Stomach smooth muscle (tissue), 2 donors: Measurements from ENCODE around the gene RMC1.
A peak's percentile ranks its signal among the peaks of the same experiment; 100 is the strongest.

Experiments
- H3K27ac ChIP-seq: one replicate; pipeline ENCODE4 v1.7.0; 2013; ENCODE audit warnings: mild to moderate bottlenecking, low read length, inconsistent platforms
- H3K27me3 ChIP-seq, 2 donors: one replicate each; pipeline ENCODE4 v1.7.0; 2013; ENCODE audit warnings: low read length in 2 of 2; ENCODE audit not compliant: insufficient read depth in 2 of 2, control insufficient read depth in 1 of 2
- H3K36me3 ChIP-seq, 2 donors: one replicate each; pipeline ENCODE4 v1.7.0; 2013; ENCODE audit warnings: low read length in 2 of 2; ENCODE audit not compliant: control insufficient read depth in 2 of 2, insufficient read depth in 2 of 2
- H3K4me1 ChIP-seq: one replicate; pipeline ENCODE4 v1.7.0; 2013; ENCODE audit warnings: low read length; ENCODE audit not compliant: control insufficient read depth, insufficient read depth
- H3K4me3 ChIP-seq, 2 donors: one replicate each; pipeline ENCODE4 v1.7.0; 2013; ENCODE audit warnings: low read length in 2 of 2
- H3K9ac ChIP-seq, 2 donors: one replicate each; pipeline ENCODE4 v1.7.0; 2013; ENCODE audit warnings: low read length in 2 of 2, mild to moderate bottlenecking in 1 of 2
- H3K9me3 ChIP-seq, 2 donors: one replicate each; pipeline ENCODE4 v1.7.0; 2013; ENCODE audit warnings: low read length in 2 of 2; ENCODE audit not compliant: control insufficient read depth in 2 of 2
- donor health status: healthy.
- donor health status: Pancreatic carcinoma.

Gene RMC1

GRCh38 chr18:23503038-23503962 lies at the start of gene RMC1:
Gene RMC1 (plus strand): TSS chr18:23503511. CDS start chr18:23503619, 108 bp downstream.
- peak within 1 kb of the TSS; percentile 75 to 90 for H3K4me3 ChIP-seq
- H3K27ac ChIP-seq: peak within 1 kb of the TSS; percentile 82
- H3K9ac ChIP-seq: peak within 1 kb of the TSS; percentile 84 to 88
- H3K36me3 ChIP-seq: peaks cover 4 to 5% of the 10 kb centered on the region in 2 donors
- peaks cover 19% of the 10 kb centered on the region for H3K4me1 ChIP-seq
- H3K9me3 ChIP-seq: no peaks in the 10 kb centered on the region
- H3K27me3 ChIP-seq: no peaks in the 10 kb centered on the region

- no peaks in the 10 kb centered on the region for H3K36me3 ChIP-seq
- H3K9me3 ChIP-seq: no peaks in the 10 kb centered on the region
- peaks cover 6% of the 10 kb centered on the region for H3K4me1 ChIP-seq
- peak overlapping the region; percentile 89 for H3K27ac ChIP-seq
- peak overlapping the region; percentile 97 to 99 for H3K4me3 ChIP-seq
- peak overlapping the region; percentile 95 to 97 for H3K9ac ChIP-seq
- no peaks in the 10 kb centered on the region for H3K27me3 ChIP-seq
These were observed 49.6 kb upstream of the RMC1 start for GRCh38 chr18:23453680-23454058.

DNA sequence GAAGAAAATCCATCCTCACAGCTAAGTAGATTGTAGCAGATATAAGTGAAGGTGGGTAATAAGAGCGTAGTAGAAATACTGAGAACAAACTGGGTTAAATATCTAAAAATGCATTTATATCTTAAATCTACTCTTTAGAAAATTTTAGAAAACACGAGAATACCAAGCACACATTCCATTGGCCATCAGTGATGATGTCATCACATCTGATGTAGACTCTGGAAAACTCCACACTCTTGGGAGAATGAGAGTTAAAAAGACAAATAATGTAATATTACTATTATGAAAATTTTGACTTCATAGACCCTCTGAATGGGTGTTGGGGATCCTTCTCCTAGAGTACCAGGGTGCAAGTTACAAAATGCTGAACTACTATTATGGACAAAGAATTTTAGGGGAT lies 46.5 kb upstream of the RMC1 start:
- H3K27ac ChIP-seq: no peak overlapping the region
- peaks cover 9% of the 10 kb centered on the region for H3K4me1 ChIP-seq
- H3K4me3 ChIP-seq: no peak overlapping the region
- H3K9me3 ChIP-seq: no peaks in the 10 kb centered on the region
- no peak overlapping the region for H3K9ac ChIP-seq
- H3K36me3 ChIP-seq: no peaks in the 10 kb centered on the region
- H3K27me3 ChIP-seq: no peaks in the 10 kb centered on the region

GRCh38 chr18:23458830-23459529 lies 44.3 kb upstream of the RMC1 start:
- H3K9me3 ChIP-seq: no peaks in the 10 kb centered on the region
- H3K27me3 ChIP-seq: no peaks in the 10 kb centered on the region
- H3K36me3 ChIP-seq: peaks cover 3 to 5% of the 10 kb centered on the region in 2 donors
- H3K27ac ChIP-seq: no peak overlapping the region
- peaks cover 9% of the 10 kb centered on the region for H3K4me1 ChIP-seq
- no peak overlapping the region for H3K9ac ChIP-seq
- no peak overlapping the region for H3K4me3 ChIP-seq

DNA sequence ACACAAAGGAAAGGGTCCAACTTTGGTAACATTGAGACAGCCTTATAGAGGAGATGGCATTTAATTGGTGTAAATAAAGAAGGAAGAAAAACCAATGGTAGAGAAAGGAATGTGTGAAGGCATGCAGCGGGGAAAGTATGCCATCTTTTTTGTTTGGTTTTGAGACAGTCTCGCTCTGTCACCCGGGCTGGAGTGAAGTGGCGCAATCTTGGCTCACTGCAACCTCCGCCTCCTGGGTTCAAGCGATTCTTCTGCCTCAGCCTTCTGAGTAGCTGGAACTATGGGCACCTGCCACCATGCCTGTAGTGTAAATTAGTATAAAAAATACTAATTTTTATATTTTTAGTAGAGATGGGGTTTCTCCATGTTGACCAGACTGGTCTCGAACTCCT lies 43.8 kb upstream of the RMC1 start:
- Histone ChIP-seq H3K4me1 (peaks cover 9% of the 10 kb centered on the region), H3K9me3 (no peaks in the 10 kb centered on the region), H3K9ac (no peak overlapping the region), H3K27ac (no peak overlapping the region), H3K4me3 (no peak overlapping the region), H3K27me3 (no peaks in the 10 kb centered on the region), H3K36me3 (peaks cover 3 to 7% of the 10 kb centered on the region in 2 donors)

DNA sequence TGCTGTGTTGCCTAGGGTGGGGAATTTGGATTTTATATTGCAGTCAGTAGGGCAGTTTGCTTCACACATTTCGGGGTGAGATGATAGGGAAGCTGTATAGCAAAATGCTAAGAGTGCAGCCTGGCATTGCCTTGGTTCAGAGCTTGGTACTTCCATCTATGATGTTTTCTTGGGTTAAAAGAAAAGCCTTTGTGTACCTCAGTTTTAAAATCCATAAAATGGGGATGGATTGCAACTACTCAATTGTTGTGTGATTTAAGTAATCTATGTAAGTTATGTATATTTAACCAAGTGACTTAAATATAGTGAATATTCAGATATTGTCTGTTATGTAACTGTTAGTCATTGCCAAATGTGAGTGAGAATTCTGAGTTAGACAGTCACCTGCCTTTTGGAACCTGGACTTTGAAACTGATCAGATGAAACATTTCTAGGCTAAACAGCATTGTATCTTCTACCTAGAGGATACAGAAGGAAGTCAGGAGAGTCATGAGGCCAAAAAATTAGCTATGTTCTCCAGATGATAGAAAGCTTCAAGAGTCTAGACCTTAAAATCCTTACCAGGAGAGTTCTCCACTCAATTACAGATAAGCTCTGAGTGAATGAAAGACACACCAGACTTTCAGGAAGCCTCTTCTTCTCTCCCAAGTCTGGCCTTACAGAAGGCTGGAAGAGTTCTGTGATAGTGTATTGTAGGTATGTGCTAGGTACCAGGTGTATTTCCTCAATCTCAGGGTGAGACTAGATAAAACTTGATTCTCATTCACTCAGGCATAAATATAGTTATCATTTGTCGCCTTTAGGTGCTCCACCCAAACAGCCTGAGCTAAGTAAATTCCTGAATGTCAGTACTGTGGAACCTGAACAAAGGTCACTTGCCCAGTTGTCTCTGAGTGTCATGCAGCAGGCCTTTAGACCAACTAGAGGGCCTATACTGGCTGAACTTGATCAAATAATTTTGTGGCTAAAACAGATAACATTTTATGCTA lies 42.7 kb upstream of the RMC1 start:
- Histone ChIP-seq H3K9ac (no peak overlapping the region), H3K27me3 (no peaks in the 10 kb centered on the region), H3K4me1 (peaks cover 9% of the 10 kb centered on the region), H3K4me3 (no peak overlapping the region), H3K36me3 (peaks cover 4 to 11% of the 10 kb centered on the region in 2 donors), H3K27ac (no peak overlapping the region), H3K9me3 (no peaks in the 10 kb centered on the region)

- peaks cover 13 to 23% of the 10 kb centered on the region in 2 donors for H3K36me3 ChIP-seq
- H3K4me3 ChIP-seq: no peak overlapping the region
- H3K27me3 ChIP-seq: no peaks in the 10 kb centered on the region
- H3K9ac ChIP-seq: no peak overlapping the region
- H3K4me1 ChIP-seq: peaks cover 9% of the 10 kb centered on the region
- no peak overlapping the region for H3K27ac ChIP-seq
- H3K9me3 ChIP-seq: no peaks in the 10 kb centered on the region
These were observed 40.4 kb upstream of the RMC1 start for GRCh38 chr18:23462876-23463275.

DNA sequence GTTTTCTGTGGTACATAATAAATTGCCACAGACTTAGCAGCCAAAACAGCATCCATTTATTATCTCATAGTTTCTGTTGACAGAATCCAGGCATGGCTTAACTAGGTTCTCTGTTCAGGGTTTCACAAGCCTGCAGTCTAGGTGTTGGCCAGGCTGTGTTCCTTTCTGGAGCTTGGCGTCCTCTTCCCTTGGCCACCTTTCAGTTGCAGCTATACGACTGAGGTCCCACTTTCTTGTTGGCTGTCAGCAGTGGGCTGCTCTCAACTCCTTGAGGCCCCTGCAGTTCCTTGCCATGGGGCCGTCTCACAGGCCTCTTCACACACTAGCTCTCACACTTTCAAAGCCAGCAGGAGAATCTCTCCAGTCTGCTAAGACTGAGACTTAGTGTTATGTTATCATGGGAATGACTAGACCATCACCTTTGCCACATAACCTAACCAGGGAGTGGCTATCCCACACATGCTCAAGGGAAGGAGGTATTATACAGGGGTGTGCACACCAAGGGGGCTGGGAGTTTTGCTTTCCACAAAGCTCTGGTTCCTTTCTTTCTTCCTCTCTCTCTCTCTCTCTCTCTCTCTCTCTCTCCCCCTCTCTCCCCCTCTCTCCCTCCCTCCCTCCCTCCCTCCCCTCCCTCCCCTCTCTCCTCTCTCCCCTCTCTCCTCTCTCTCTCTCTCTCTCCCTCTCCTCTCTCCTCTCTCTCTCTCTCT lies 34.4 kb upstream of the RMC1 start:
- no peak overlapping the region for H3K27ac ChIP-seq
- no peak overlapping the region for H3K4me3 ChIP-seq
- H3K27me3 ChIP-seq: no peaks in the 10 kb centered on the region
- no peaks in the 10 kb centered on the region for H3K4me1 ChIP-seq
- H3K9ac ChIP-seq: no peak overlapping the region
- peaks cover 35 to 50% of the 10 kb centered on the region in 2 donors for H3K36me3 ChIP-seq
- no peaks in the 10 kb centered on the region for H3K9me3 ChIP-seq

DNA sequence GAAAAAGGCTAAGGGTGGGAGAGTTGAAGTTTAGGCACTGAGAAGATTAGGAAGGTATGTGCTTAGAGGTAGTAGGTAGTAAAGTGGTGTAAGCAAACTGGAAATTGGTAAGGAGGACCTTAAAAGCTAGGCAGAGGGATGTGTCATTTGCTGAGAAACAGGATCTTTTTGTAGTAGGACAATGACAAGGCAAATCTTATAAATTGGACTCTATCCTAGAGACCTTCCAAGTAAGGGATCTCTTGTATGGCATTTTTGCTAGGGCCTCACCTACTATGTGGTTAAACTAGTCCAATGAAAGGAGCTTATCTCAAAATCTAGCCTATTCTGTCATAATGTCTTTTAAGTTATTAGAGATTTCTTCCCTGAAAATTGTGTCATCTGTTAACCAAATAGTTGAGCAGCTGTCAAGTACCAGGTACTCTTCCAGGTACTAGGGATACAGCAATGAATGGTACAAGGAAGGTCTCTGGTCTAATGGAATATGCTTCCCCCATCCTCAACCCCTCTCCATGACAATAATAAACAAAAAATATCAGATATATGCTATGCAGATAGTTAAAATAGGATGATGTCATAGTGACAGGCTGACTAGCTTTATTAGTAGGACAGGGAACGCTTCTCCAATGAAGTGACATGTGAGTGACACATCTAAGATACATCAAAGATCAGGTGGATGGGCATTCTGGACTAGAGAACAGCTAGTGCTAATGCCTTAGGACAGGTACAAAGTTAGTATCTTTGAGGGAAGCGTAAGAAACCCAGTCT lies 32.5 kb upstream of the RMC1 start:
- no peak overlapping the region for H3K4me3 ChIP-seq
- no peaks in the 10 kb centered on the region for H3K9me3 ChIP-seq
- H3K27me3 ChIP-seq: no peaks in the 10 kb centered on the region
- no peak overlapping the region for H3K9ac ChIP-seq
- H3K36me3 ChIP-seq: peaks cover 41 to 51% of the 10 kb centered on the region in 2 donors
- H3K27ac ChIP-seq: no peak overlapping the region
- no peaks in the 10 kb centered on the region for H3K4me1 ChIP-seq
